HG03159 (cell line): ENCODE measurements around the gene DOCK10.

ENCODE experiments used
- ATAC-seq: cut with Tn5 transposase; IDR thresholded peaks from one replicate; pipeline ENCODE4 v1.9.1; 2021; ENCODE audit warnings: mild to moderate bottlenecking, moderate library complexity; ENCODE audit not compliant: unreplicated experiment

DOCK10 gene

DNA sequence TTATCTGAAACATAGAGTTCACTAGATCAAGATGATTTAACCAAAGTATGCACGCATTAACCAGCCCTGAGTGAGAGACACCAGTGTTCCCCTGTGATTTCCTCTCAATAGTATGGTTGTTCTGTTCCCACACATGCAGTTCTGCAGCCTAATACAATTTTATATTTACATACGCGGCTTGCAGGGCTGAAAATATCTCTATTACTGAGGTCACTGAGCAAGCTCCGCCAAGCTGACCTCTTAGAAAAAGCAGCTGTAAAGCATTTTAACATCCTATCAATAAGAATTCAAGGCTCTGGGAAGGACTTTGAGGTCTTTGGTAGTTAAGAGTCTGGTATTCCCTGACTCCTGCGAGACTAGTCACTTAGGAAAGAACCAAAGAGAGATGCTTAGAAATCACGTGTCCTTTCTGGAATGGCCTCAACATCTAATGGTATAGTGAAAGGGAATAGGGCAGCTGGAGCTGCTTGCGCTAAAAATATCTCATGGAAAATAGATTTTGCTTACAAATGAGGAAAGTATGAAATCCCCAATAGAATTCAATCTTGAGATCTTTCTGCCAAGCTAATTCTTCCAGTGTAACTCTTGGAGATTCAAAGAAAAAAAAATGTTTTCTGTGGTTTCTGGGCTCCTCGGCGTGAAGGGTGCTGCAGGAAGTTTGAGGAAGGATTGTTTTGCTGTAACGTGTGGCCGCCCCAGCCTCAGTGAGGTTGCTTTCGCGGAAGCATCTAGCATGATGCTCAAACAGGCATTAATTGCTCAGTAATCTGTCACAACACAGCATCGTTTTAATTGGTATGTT, 59.2 kb downstream of the DOCK10 start:
- peak; percentile 58 for ATAC-seq

DNA sequence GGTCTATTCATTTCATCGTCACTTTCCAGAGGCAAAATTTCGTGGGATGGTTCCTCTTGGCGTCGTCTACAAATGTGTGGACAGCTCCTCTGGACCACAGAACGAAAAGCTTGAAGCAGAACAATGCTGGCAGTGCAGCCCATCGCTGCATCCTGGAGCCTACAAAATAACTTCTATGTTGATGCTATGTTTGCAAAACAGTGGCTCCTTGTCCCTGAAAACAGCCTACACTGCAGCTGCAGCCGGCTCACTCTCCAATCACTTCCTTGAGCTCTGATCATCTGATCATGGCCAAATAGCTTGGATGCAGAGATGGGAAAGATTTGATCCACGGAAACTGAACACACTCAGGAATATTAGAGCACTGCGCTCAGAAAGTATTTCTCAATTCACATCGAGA, 60.0 kb downstream of the DOCK10 start:
- ATAC-seq: no peak

DNA sequence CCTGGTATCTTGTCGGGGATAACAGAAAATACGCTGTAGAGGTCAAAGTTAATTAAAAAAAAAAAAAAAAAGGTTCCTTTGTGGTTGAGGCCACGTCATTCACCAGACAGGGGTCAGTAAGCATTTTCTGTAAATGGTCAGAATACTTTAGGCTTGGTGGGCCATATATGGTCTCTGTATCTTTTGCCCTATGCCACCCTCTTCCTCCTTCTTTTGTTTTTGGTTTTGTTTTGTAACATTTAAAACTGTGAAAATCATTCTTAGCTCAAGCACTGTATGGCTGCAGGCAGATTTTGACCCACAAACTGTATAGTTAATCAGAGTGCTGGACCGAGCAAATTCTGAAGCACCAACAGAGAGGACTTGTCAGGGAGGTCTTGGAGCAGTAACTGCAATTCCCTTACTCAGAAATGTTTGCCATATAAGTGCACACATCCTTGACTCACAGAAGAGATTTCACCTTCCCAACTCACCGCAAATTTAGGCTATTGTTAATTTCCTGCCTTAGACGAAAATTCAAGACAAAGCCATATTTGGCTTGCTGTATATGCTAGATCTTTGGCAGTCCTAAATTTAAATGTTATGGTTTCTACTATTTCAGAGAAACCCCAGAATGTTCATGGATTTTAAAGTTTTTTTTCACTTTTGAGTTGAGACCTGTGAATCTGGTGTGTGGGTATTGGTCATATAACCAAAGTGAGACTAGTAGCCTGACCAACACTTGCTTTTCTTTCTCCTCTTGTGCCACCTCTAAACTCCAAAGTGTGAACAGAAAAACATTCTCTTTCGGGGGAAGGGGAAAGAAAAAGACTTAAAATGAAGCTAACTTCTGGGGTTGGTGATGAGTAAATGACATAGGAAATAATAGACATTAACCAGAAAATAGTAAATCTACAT, 65.4 kb downstream of the DOCK10 start:
- ATAC-seq: no peak

DNA sequence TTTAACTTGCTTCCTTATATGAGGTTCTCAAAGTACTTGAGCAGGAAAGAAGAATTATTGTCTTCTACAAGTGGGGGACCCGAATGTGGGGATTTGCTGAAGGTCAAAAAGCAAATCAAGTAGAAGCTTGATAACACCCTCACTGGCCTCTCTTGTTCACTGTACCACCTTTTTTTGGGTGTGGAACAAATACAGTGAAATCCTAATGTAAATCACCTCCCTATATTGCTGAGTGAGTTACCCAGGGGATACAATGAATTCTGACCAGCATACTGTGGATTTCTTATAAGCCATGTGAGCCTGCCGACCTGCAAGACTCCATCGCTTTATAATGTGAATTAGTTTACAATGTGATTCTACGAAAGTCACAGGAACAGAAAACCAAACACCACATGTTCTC, 66.5 kb downstream of the DOCK10 start:
- ATAC-seq: no peak

DNA sequence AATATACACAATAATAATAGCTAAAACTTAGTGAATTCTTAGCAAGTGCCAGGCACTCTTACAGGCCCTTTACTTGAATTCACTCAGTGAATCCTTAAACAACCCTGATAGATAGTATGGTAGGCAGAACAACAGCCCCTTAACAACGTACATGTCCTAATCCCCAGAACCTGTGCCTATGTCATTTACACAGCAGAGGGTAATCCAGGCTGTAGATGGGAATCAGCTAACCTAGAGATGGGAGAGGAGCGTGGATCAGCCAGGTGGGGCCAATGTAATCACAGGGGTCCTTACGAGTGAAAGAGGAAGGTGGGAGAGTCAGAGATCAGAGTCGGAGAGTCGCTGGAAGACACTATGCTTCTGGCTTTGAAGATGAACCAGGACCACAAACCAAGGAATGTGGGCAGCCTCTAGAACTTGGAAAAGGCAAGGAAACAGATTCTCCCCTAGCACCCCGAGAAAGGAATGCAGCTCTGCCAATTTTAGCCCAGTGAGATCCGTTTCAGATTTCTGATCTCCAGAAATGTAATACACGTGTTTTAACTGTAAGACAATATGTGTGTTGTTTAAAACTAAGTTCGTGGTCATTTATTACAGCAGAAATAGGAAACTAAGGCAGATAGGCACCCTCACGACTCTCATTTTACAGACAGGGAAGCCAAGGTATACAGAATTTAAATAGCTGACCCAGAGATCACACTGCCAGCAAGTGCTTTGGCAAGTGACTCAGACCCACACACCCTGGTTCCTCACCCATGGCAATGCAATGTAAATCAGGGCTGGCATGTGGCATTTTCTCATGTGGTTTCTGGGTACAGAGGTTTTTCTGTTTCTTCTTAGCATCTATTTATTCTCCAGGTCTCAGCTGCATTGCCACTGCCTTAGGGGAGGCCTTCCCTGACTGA, 68.9 kb downstream of the DOCK10 start:
- ATAC-seq: no peak

DNA sequence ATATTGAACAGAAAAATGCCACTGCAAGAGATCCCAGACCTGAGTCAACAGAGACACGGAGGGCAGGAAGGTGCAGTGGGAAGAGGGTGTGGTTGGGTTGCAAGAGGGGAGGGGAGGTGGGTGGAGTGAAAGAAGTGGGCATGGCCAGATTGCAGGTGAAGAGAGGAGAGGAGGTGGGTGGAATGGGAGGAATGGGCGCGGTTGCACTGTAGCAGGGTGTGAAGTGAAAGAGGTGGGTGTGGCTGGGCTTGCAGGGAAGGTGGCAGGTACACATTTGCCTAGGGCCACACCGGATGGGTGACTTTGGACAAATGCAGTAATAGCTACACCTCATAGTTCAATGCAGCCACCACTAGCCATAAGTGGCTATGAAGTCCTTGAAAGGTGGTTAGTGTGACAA, 71.1 kb downstream of the DOCK10 start:
- ATAC-seq: peak; percentile 50

DNA sequence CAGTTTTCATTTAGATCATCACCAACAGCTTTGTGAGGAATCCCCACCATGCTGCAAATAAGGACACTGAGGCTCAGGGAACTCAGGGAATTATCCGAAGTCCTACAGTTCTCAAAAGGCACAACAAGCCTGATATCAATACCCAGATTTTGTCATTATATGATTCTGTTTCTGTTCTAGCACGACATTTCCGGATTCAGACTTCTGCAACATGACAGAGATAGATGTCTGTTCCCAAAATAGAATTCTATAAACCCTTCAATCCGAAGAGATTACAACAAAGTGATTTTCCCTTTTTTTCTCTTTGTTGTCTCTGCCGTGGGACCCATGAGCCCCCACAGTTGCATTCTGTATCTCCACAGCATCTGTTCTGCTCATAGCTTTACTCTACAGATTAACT, 72.0 kb downstream of the DOCK10 start:
- ATAC-seq: peak; percentile 40

DNA sequence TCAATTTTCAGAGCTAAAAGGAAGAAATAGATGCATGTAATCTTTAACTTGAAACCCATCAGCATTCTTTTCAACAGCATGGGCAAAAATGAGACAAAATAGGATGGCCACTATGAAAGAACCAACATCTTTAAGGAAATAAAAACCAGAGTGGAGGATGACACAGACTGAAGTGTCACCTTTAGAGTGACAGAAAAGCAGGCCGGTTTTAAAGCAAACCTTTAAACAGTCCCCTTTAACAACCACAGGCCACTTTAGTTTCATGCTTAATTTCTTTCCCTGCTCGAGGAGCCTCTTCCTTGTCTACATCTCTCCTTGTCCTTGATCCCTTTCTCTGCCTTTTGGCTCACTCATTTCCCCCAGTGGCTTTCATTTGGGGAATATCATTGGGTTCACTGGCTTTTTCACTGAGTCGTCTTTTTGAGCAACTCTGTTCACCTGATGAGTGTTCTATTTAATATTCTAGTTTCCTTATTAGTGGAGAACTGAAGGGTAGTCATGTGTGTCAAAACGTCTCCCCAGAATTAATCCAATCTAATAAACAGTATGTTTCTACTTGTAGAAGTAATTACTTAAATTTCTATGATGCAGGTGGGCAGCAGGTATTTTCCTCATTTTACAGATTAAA, 72.5 kb downstream of the DOCK10 start:
- ATAC-seq: peak; percentile 50

DNA sequence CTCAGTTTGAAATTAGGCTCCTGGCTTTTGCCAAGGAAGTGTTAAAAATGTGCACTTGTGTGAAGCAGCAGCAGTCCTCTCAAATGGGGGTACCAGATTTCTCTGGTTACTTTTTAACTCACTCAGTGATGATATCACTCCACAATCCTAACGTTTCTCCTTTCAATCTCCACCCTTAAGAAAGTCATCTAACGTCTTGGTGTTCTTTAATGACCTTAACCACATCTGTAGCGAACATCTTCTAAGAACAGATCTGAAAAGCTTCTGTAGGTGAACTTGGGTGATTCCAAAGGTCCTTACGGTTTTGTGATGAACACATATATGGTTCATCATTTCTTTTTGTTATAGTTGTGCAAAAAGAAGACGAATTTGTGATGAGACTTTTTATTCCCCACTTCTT, 73.2 kb downstream of the DOCK10 start:
- no peak for ATAC-seq

DNA sequence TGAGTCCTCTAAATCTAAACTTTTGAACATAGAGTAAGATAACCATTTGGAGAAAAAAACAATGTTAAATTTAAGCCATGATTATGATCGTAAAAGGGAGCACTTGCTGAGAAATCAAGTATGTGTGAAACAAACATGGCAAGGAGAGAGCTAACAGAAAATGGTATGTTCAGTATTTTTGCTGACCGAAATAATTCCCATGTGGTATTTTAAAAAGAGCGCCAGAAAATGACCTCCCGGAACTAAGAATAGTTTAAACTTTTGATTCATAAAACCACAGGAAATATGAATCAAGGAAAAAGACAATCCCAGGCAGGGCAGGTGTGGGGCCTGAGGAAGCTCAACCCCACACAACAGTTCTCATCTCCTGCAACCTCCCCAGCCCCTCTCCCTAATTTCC, 74.2 kb downstream of the DOCK10 start:
- ATAC-seq: no peak

DNA sequence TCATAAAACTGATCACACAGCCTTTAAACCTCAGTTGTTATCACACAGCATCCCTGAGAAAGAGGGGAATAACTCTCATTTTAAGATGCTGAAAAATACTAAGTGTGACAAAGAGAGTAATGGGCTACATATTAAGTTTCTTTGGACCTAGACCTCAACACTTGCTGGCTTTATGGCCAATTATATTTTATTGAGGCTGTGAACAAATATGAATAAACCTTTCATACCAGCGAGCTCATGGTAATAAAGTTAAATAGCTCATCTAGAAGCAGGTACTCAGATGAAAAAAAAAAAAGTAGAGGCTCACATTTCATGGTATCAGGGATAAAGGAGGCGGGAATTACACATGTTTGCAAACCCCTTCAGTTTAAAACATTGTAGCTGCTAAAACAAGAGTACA, 75.7 kb downstream of the DOCK10 start:
- no peak for ATAC-seq

DNA sequence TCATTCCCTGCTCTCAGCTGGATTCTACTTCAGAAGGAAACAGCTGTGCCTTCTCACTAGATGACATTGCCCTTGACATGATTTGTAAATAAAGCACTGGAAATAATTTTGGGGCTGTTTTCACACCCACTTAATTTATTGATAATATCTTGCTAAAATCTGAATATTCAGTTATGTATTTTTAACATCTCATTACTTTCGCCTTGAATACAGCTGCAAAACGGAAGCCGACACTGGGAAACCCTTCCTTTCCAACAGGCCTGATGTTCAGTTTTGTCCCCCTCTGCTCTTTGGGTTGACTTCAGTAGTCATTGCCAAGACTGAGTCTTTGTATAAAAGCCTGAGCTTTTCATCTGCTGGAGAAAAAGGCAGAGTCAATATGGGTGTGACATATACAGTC, 82.7 kb downstream of the DOCK10 start:
- ATAC-seq: no peak

DNA sequence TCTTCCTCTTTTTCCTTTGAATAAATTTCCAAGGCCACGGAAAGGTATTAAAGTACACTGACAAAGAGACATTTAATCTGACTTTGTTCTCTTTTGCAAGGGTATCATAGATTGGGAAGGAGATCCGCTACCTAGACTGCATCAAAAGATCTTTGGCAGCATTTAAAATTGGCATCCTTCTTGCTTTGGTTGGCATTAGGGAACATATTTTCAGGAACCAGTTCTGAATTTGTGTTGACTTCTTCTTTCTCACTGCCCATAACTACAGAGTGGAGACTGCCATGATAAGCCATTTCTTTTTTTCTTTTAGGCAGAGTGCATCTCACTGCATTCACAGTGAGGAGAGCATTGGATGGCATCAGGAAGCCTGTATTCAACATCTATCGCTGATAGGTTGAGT, 83.4 kb downstream of the DOCK10 start:
- no peak for ATAC-seq

DNA sequence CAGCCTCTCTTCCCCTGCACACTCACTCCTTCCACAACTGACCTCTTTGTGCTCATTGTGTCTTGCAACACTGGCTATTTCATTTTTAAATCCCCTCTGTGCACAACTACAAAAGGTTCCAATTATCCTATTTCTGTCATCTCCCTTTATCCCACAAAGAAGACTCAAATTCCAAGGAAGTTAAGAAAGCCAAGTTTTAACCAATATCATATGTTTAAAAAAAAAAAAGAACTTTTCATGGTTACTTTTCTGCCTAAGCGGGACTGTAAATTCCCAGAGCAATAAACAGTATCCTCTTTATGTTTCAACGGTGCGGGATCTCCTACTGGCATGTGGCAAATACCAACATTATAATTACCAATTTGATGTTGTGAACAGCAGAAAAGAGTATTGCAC, 83.8 kb downstream of the DOCK10 start:
- no peak for ATAC-seq

DNA sequence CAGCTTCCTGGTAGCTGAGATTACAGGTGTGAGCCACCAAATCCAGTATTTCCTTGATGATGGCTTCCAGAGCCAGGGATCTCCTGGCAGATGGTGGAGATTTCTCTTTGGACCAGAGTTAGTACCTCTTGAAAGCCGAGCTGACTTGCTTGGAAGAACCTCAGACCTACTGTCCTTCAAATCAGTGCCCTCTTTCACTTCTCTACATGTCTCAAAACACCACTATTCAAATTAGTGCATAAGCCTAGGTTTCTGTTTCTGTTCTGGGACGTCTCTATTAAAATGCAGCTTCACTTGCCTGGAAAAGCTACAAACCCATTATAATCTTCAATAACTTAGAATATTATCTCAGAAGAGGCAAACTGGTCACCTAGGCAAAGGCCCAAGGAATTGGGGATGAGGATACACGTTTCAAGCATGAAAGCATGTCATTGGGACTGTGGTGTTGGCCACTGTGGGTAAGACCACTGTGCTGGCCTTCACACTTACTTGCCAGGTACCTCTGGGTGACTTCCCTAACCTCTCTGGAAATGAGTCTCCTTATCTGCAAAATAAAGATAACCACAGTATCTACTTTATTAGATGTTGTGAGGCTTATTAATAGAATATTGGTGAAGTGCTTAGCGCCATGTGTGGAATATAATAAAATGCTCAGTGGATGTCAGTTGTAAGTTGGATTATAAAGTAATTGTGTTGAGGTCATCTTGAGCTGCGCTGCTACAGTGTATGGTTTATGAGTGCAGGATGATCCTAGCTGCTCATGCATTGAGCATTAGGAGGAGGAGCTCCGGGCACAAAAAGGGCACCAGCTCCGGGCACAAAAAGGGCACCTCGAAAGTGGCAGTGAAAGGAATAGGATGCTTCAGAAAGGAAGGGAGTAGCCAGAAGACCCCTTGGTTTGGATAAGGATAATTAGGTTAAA, 84.5 kb downstream of the DOCK10 start:
- ATAC-seq: peak; percentile 91

DNA sequence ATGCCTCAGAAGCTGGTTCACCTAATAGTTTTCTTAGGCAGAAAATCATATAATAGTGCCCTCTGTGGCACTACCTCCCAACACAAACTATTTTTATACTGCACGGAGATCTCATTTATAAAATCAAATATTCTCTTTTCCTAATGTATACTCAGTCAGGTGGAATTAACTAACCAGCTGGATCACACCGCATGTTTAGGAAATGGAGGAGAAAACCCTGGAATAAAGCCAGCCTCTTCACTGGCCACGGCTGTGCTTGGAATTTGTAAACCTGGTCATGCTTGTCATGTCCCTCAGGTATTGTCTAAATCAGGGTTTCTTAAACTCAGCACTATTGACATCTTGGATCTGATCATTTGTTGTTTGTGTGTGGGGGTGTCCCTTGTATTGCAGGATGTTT, 85.6 kb downstream of the DOCK10 start:
- ATAC-seq: no peak

DNA sequence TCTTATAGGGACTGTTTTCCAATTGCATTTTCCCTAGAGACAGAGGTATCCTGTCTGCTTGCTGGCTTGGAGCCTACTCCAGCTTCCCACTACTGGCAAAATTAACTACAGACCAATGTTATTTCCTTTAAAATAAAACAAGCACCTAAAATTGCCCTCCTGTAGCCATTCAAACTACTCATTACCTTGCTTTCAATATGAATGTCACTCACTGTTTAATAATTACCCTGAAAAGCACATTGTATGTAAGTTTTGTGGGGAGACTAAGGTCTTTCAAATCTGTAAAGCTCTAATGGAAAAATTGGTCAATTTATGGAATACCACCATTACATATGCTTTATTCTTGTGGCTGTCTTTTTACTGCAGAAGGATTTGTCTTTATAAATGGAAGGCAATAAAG, 87.3 kb downstream of the DOCK10 start:
- peak; percentile 29 for ATAC-seq

DNA sequence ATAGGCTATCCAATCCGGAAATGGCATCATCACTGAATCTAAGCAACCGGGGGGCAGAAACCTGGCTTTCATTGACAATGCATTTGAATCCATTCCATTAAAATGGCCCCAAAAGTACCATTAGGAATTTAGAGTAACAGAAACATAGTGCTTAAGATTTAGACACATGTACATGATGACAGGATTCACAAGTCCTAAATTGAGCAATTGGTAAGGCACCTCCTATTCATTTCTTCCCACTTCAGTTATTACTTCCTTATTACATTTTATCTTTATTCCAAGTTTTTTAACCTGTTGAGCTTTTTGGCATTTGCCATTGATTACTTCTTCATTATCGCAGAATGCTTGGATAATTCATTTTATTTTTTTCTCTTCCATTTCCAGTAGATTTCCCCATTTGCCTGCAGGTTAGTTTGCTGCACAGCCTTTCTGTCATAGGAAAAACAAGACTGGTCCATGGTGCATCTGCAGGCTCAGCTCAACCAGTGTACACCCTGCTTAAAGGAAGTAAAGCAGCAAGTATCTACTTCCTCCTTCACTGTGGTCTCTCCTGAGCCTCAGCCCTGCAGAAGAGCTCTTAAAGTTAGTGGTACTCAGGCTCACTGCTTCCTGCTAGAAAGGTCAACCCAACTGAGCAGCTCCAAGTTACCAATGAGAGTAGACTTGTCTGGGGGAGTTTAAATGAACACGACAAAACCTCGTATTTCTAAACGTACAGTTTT, 89.2 kb downstream of the DOCK10 start:
- ATAC-seq: peak; percentile 60
